ENCODE results near the gene CDK19.

The CDK19 gene

GRCh38 chr6:110646419-110646698 is 168.9 kb downstream of the CDK19 start:
- Histone ChIP-seq H3K9me3 (replicated peaks; ENCODE audit: insufficient read depth, low read length) (no peaks in the 10 kb centered on the region), H2AFZ (ENCODE audit: low read length) (no peak overlapping the region), H3K79me2 (ENCODE audit: low read length) (no peaks in the 10 kb centered on the region), H3K4me1 (ENCODE audit: low read length) (no peaks in the 10 kb centered on the region), H3K27me3 (replicated peaks; ENCODE audit: insufficient read depth, low read length) (no peaks in the 10 kb centered on the region), H3K9me2 (replicated peaks; ENCODE audit: insufficient read depth, low read length) (no peaks in the 10 kb centered on the region), H3K27ac (ENCODE audit: low read length) (no peak overlapping the region), H3F3A (ENCODE audit: insufficient read depth, low read length) (no peaks in the 10 kb centered on the region), H3K4me2 (ENCODE audit: low read depth, low read length) (no peak overlapping the region), H3K36me3 (replicated peaks; ENCODE audit: insufficient read depth, low read length) (no peaks in the 10 kb centered on the region), H4K20me1 (ENCODE audit: insufficient read depth, low read length) (no peaks in the 10 kb centered on the region), H3K4me3 (ENCODE audit: low read length) (no peak overlapping the region), H3K9ac (ENCODE audit: low read length) (no peak overlapping the region)
- DNase-seq: no peak
- no peak for TF ChIP-seq EZH2 (optimal IDR thresholded peaks at IDR 0.05; ENCODE audit: low read depth, low read length)
- TF ChIP-seq, protein P1, sequence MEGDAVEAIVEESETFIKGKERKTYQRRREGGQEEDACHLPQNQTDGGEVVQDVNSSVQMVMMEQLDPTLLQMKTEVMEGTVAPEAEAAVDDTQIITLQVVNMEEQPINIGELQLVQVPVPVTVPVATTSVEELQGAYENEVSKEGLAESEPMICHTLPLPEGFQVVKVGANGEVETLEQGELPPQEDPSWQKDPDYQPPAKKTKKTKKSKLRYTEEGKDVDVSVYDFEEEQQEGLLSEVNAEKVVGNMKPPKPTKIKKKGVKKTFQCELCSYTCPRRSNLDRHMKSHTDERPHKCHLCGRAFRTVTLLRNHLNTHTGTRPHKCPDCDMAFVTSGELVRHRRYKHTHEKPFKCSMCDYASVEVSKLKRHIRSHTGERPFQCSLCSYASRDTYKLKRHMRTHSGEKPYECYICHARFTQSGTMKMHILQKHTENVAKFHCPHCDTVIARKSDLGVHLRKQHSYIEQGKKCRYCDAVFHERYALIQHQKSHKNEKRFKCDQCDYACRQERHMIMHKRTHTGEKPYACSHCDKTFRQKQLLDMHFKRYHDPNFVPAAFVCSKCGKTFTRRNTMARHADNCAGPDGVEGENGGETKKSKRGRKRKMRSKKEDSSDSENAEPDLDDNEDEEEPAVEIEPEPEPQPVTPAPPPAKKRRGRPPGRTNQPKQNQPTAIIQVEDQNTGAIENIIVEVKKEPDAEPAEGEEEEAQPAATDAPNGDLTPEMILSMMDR (IDR thresholded peaks at IDR 0.05; ENCODE audit: low read length): no peak
- TF ChIP-seq EZH2phosphoT487 (IDR thresholded peaks at IDR 0.05; ENCODE audit: low read length): no peak

- Histone ChIP-seq H3K27ac (ENCODE audit: low read length) (no peak overlapping the region), H3K9me3 (replicated peaks; ENCODE audit: insufficient read depth, low read length) (no peaks in the 10 kb centered on the region), H3K9me2 (replicated peaks; ENCODE audit: insufficient read depth, low read length) (no peaks in the 10 kb centered on the region), H3K36me3 (replicated peaks; ENCODE audit: insufficient read depth, low read length) (no peaks in the 10 kb centered on the region), H3K4me3 (ENCODE audit: low read length) (no peak overlapping the region), H3F3A (ENCODE audit: insufficient read depth, low read length) (no peaks in the 10 kb centered on the region), H3K4me2 (ENCODE audit: low read depth, low read length) (no peak overlapping the region), H3K79me2 (ENCODE audit: low read length) (no peaks in the 10 kb centered on the region), H3K4me1 (ENCODE audit: low read length) (no peaks in the 10 kb centered on the region), H3K27me3 (replicated peaks; ENCODE audit: insufficient read depth, low read length) (no peaks in the 10 kb centered on the region), H2AFZ (ENCODE audit: low read length) (no peak overlapping the region), H4K20me1 (ENCODE audit: insufficient read depth, low read length) (no peaks in the 10 kb centered on the region), H3K9ac (ENCODE audit: low read length) (no peak overlapping the region)
- no peak for DNase-seq
- TF ChIP-seq, protein P1 (IDR thresholded peaks at IDR 0.05; ENCODE audit: low read length): no peak
- TF ChIP-seq EZH2 (optimal IDR thresholded peaks at IDR 0.05; ENCODE audit: low read depth, low read length): no peak
- no peak for TF ChIP-seq EZH2phosphoT487 (IDR thresholded peaks at IDR 0.05; ENCODE audit: low read length)
These were observed 169.4 kb downstream of the CDK19 start for GRCh38 chr6:110645685-110646418.

- no peaks in the 10 kb centered on the region for H3K4me1 ChIP-seq (ENCODE audit: low read length)
- no peaks in the 10 kb centered on the region for H3K79me2 ChIP-seq (ENCODE audit: low read length)
- no peak overlapping the region for H2AFZ ChIP-seq (ENCODE audit: low read length)
- no peaks in the 10 kb centered on the region for H4K20me1 ChIP-seq (ENCODE audit: insufficient read depth, low read length)
- no peaks in the 10 kb centered on the region for H3K9me2 ChIP-seq (replicated peaks; ENCODE audit: insufficient read depth, low read length)
- H3K9ac ChIP-seq (ENCODE audit: low read length): no peak overlapping the region
- H3K36me3 ChIP-seq (replicated peaks; ENCODE audit: insufficient read depth, low read length): no peaks in the 10 kb centered on the region
- H3F3A ChIP-seq (ENCODE audit: insufficient read depth, low read length): no peaks in the 10 kb centered on the region
- H3K4me2 ChIP-seq (ENCODE audit: low read depth, low read length): no peak overlapping the region
- H3K27ac ChIP-seq (ENCODE audit: low read length): no peak overlapping the region
- TF ChIP-seq, protein P1 (IDR thresholded peaks at IDR 0.05; ENCODE audit: low read length): no peak
- no peak for TF ChIP-seq EZH2 (optimal IDR thresholded peaks at IDR 0.05; ENCODE audit: low read depth, low read length)
- no peak for TF ChIP-seq EZH2phosphoT487 (IDR thresholded peaks at IDR 0.05; ENCODE audit: low read length)
- H3K27me3 ChIP-seq (replicated peaks; ENCODE audit: insufficient read depth, low read length): no peaks in the 10 kb centered on the region
- H3K4me3 ChIP-seq (ENCODE audit: low read length): no peak overlapping the region
- DNase-seq: no peak
- H3K9me3 ChIP-seq (replicated peaks; ENCODE audit: insufficient read depth, low read length): no peaks in the 10 kb centered on the region
These were observed 172.1 kb downstream of the CDK19 start for GRCh38 chr6:110643175-110643574.

Data from MM.1S (cell line).